AG04449 (cell line): ENCODE results near the gene LDAH.

ENCODE experiments used
- CTCF ChIA-PET: fragments of 350-600 bp; formaldehyde crosslinking; extraction: SDS; loops from one replicate; lab custom pipeline; 2021; ENCODE audit warnings: antibody characterized with exemption; lab: Yijun Ruan, JAX
- POLR2A ChIA-PET: fragments of 400-600, 350-600 bp; formaldehyde crosslinking; extraction: SDS; loops from one replicate; lab custom pipeline; 2020; ENCODE audit warnings: antibody characterized with exemption, inconsistent platforms; lab: Yijun Ruan, JAX
- DNase-seq: peaks from one replicate; pipeline ENCODE4 v3.0.0-alpha.2; 2010; ENCODE audit warnings: low read depth, low spot score
- H3K4me3 ChIP-seq: 2 replicates; pipeline ENCODE4 v1.5.1; 2011; ENCODE audit warnings: low read depth, mild to moderate bottlenecking, control low read depth, low read length
- CTCF ChIP-seq: IDR thresholded peaks from one replicate; pipeline ENCODE4 v1.5.1; 2011; ENCODE audit warnings: mild to moderate bottlenecking, moderate library complexity, low read length, control low read depth, inconsistent platforms; ENCODE audit not compliant: insufficient read depth; ENCODE audit errors: missing control alignments

The LDAH gene

DNA sequence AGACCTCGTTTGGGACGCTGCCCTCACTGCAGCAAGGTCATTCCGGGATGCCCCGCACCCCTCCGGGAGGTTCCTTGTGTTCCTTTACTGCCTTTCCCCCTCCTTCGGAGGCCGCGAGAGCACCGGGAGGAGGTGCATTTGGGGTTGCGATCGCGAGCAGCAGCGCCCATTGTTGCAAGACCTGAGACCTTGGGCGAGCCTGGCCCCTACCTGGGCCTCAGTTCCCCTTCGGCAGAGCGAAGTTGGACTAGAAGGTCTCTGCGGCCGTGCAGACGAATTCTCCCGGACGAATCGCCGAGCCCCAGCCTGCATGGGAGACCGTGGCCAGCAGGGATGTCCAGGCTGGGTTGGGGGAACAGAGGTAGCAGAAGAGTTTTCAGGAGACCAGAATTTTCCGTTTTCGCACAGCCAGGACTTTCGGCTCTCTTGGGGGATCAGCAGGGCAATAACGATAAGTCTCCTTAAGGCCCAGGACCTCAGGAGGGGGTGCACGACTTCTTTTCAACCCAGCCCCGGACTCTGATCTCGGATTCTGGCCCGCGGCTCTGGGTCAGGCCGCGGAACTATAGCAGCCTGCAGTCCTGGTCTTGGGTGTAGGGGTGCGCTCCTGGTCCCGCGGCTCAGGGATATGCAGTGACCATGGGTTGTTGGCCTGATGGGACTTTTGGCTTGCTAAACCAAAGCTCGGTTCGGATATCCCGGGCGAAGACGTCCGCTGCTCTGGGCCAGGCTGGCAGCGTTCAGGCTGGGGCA lies 153.2 kb downstream of the LDAH start:
- H3K4me3 ChIP-seq: no peak overlapping the region
- CTCF ChIA-PET: interaction anchor here (0.6 to 11.2 kb wide), 5 partner anchors 8 to 449 kb away, joined by 3 to 108 read pairs (median 3); partner anchors contain the start of gene HS1BP3
- DNase-seq: no peak
- POLR2A ChIA-PET: no interaction called here
- no peak for TF ChIP-seq CTCF

DNA sequence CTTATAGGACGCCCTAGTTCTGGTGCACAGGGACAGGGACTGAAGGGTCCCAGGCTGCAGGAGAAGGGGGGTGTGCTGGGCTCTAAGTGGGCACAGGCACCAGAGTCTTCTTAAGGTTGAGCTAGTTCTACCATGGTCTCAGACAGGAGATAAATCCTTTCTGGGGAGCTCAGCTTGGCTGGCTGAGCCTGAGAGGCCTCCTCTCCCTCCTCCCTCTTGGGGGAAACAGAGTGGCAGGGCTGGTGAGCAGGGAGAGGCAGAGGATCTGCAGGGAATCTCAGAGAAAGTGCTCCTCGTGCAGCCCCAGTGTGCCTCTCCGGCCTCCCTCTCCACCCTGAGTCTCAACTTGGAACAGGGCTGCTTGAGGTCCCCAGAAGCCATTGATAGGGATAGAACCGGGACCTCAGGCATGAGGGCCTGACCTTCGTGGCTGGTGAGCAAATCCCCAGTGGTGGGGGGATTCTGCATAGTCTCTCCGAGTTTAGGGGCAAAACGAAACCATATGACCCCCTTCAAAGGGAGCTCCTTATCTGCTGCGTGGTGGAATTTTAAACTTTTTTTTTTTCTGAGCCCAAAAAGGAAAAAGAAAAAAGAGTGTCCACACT lies 153.9 kb downstream of the LDAH start:
- H3K4me3 ChIP-seq: no peak overlapping the region
- CTCF ChIA-PET: interaction anchor here (0.6 to 11.2 kb wide), 3 partner anchors 7 to 449 kb away, joined by 3 to 108 read pairs (median 3); no protein-coding TSS in a partner anchor
- no peak for TF ChIP-seq CTCF

DNA sequence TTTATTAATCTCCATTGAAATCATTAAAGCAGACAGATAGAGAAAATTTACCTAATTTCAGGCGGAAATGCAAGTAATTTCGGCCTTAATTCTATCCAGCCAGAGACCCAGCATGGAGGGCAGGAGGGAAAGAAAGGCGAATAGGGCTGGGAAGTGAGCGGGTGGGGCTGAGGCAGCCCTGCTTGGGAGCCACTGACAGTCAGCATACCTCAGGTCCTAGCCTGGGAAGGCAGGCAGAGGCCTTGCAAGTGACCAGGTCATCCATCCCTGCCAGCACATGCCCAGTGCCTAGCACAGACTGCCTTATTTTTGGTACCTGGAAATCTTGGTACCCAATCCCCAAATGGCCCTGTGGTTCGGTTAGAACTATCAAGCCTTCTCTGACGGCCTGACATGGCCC lies 154.4 kb downstream of the LDAH start:
- ChIA-PET POLR2A (no interaction called here), CTCF (interaction anchor here (10.0 kb wide), 1 partner anchor 294 kb away, joined by 382 read pairs; no protein-coding TSS in a partner anchor)
- no peak for DNase-seq
- no peak for TF ChIP-seq CTCF
- H3K4me3 ChIP-seq: no peak overlapping the region

More for the DNA sequence above, 153.9 kb downstream of the LDAH start:
- DNase-seq: no peak
- POLR2A ChIA-PET: no interaction called here

DNA sequence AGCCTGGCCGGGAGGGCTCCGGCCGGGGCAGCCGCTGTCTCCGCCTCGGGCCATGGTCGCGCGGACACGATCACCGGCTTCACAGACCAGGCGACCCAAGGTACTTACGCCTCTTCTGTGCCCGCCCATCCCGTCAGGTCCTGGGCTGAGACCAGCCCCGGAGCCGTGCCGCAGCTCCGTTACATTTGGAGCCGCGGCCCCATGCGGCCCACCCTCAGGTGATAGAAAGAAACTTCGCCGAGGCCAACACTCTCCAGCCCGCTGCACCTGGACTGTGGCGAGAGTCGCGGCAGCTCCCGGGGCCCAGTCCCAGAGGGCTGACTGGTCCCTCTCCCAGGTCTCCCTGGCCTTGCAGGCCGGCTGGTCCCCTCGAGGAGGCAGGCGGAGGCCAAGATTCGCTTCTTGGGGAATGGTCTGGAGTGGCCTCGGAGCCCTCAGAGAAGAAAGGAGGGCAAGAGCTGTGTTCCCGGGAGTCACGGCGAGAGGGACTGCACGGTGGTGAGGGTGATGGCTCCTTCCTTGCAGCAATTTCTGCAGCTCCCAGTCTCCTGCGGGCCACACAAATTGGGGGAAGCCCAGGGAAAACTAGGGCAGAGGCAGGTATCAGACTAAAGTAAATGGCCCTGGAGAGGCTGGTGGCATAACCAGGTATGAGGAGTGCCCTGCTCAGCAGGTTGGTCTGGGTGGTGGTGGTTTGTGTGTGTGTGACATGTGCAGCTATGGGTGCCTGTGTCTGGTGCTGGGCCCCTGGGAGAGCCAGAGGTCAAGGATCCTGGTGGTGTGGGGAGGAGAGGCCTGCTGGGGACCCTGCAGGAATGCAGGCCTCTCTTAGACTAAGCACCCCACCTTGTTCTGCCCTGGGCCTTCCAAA lies 155.1 kb downstream of the LDAH start:
- CTCF ChIA-PET: interaction anchor here (0.6 to 10.0 kb wide), 2 partner anchors 10 to 294 kb away, joined by 3 to 382 read pairs; no protein-coding TSS in a partner anchor
- no peak for DNase-seq
- no peak for TF ChIP-seq CTCF
- H3K4me3 ChIP-seq: peak overlapping the region; percentile 15; the same call in 1 of the 2 replicates
- POLR2A ChIA-PET: no interaction called here

- ChIA-PET POLR2A (no interaction called here), CTCF (interaction anchor here (10.0 kb wide), 1 partner anchor 295 kb away, joined by 382 read pairs; no protein-coding TSS in a partner anchor)
- no peak for DNase-seq
- no peak for TF ChIP-seq CTCF
- H3K4me3 ChIP-seq: peak overlapping the region; percentile 15; the same call in 1 of the 2 replicates
Measured at GRCh38 chr2:20667151-20667530, 155.8 kb downstream of the LDAH start.
